Fibroblast of the aortic adventitia (primary cell): ENCODE data around the gene PLEKHG3. TPM values are rescaled to one million over a fixed set of nuclear protein-coding genes. Genes with fewer than 3 reads are reported as not detected.

Source experiments
- DNase-seq: peaks from one replicate; pipeline ENCODE4 v3.0.0-alpha.2; 2010; ENCODE audit warnings: low read depth
- H3K4me3 ChIP-seq: 2 replicates; pipeline ENCODE4 v1.5.1; 2011; ENCODE audit warnings: low read depth, mild to moderate bottlenecking, control low read depth, low read length, moderate library complexity
- CTCF ChIP-seq: IDR thresholded peaks from 2 replicates; pipeline ENCODE4 v1.5.1; 2011; ENCODE audit warnings: mild to moderate bottlenecking, low read length, control low read depth, inconsistent platforms; ENCODE audit not compliant: insufficient read depth
- total RNA-seq: library from RNA; depleted of rRNA; stranded (reverse); fragments of >200 nt; gene quantifications from 2 replicates; pipeline ENCODE4 v1.2.3, GENCODE V29; 2012; ENCODE audit warnings: low replicate concordance

PLEKHG3 gene
- total RNA-seq, 1 donor = 9.0 TPM

DNA sequence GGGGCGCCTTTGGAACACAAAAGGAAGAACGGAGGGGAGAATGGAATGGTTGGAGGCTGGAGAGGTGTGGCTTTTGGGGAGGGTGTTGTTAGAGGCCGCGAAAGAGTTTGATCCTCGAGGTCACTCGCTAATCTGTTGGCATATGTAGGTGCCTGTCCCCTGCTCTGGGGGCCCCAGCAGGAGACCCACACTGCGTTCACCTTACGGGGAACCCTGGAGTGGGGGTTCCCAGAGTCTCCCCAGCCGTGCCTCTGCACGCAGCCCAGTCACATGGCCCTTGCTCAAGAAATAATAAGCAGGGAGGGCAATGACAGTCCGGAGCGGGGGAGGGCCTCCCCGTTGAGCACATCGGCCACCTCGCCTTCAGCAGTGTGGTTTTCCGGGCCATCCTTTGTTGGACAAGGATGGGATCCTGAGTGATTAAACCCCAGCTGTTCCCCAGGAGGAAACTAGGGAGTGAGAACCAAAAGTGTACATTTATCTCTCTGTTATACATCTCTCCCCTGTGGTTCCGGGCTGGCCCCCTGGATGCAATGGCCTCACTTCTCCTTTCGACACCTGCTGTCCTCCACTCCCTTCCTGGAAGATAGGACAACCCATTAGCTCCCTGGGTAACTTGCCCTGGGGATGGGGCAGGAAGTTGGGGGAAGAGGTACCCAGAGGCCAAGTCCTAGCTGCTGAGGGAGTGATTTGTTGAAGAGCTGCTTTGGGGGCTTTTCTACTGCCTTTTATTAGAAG, 1.3 kb downstream of the PLEKHG3 start:
- no peak for TF ChIP-seq CTCF
- peak overlapping the region; percentile 83 for H3K4me3 ChIP-seq
- no peak for DNase-seq

DNA sequence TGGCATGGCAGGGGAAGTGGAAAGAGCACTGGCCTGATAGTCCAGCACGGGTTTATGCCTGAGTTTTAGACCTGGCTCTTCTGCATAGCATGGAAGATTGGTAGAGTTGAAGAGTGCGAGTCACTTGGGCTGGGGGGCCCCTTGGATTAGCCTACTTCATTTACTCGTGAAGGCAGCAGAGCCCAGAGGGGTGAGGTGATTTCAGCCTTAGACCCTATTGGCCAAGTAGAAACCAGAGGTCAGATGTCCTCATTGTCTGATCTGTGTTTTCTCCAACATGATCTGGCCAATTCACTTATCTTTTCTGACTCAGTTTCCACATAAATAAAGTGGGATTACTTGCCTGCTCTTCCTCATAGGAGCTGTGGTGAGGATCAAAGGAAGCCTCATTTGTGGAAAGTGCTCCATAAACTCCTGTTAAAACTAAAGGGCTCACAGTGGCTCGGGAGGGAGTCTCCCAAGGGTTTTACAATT, 1.9 kb downstream of the PLEKHG3 start:
- TF ChIP-seq CTCF = no peak
- no peak for DNase-seq
- no peak overlapping the region for H3K4me3 ChIP-seq

GRCh38 chr14:64706593-64707193, 2.5 kb downstream of the PLEKHG3 start:
- no peak overlapping the region for H3K4me3 ChIP-seq
- TF ChIP-seq CTCF = no peak
- no peak for DNase-seq

DNA sequence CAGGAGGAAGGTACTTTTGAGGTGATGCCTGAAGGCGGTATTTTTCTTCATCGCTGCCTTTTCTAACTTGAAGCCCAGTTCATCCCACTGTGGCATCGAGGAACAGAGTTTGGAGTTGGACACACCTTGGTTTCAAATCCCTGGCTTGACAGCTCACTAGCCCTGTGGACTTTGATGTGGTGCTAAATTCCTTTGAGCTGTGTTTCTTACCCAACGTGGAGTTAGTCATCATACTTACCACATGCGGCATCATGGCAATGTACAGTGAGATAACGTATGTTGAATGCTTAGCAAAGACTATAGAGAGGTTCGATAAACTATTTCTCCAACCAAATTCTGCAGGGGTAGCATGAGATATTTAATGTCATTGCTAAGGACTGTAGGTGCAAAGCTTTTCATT, 3.4 kb downstream of the PLEKHG3 start:
- no peak overlapping the region for H3K4me3 ChIP-seq
- no peak for TF ChIP-seq CTCF
- DNase-seq = peak; percentile 72

GRCh38 chr14:64708148-64709004, 4.2 kb downstream of the PLEKHG3 start:
- no peak for DNase-seq
- H3K4me3 ChIP-seq = no peak overlapping the region
- TF ChIP-seq CTCF = no peak

DNA sequence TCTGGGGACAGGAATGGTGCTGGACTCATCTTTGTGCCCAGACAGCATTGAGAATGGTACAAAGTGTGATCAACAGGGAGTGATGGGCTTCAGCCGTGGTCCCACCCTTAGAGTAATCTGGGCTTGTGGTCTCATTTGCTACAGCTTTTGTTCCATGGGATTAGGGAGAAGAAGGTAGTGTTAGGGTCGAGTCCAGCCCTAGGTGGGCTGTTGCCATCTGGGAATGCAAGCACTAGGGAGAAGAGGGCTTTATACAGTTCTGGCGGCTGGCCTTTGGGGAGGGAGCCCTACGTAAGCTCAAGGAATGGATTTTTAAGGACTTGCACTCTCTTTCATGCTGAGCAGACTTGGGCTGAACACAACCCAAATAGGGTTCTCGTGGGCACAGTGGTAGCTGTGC, 4.9 kb downstream of the PLEKHG3 start:
- no peak overlapping the region for H3K4me3 ChIP-seq
- no peak for DNase-seq
- TF ChIP-seq CTCF = no peak
